Erythroblast (primary cell): ENCODE data around the gene MEGF11.

ENCODE experiments used
- GATA1 ChIP-seq: IDR thresholded peaks from 2 replicates; pipeline ENCODE4 v1.6.1; 2011; ENCODE audit warnings: low read depth, mild to moderate bottlenecking, control low read depth, low read length, moderate library complexity
- POLR2A ChIP-seq: IDR thresholded peaks from 2 replicates; pipeline ENCODE4 v1.6.1; 2011; ENCODE audit warnings: mild to moderate bottlenecking, low read length

- TF ChIP-seq POLR2A (no peak), GATA1 (no peak)
Measured at GRCh38 chr15:65993236-65993635, 260.3 kb downstream of the MEGF11 start.
